OCI-LY3 (cell line): Measurements from ENCODE around the gene MAP2.
A peak's percentile ranks its signal among the peaks of the same experiment; 100 is the strongest.

Experiments used
- H2AFZ ChIP-seq: fragments of 200-600, 300-600 bp; shearing (Covaris generic); 2 replicates; pipeline ENCODE4 v1.6.0; 2014; ENCODE audit warnings: antibody characterized with exemption, low read depth, low read length
- H3K27ac ChIP-seq: fragments of 200-600, 300-600 bp; sonication (generic); 2 replicates; pipeline ENCODE4 v1.5.1; 2014; ENCODE audit warnings: mild to moderate bottlenecking, low read length, moderate library complexity, mixed read lengths
- H3K27me3 ChIP-seq: fragments of 200-600, 300-600 bp; sonication (generic); 2 replicates; pipeline ENCODE4 v1.6.1; 2014; ENCODE audit warnings: low read depth, low read length, mixed read lengths
- H3K36me3 ChIP-seq: fragments of 200-600, 300-600 bp; sonication (generic); replicated peaks from 2 replicates; pipeline ENCODE3; 2014; ENCODE audit warnings: low read depth, low read length, mixed read lengths
- H3K4me1 ChIP-seq: fragments of 300-600, 200-600 bp; sonication (generic); 2 replicates; pipeline ENCODE4 v1.6.1; 2014; ENCODE audit warnings: low read length, mixed read lengths
- H3K4me2 ChIP-seq: fragments of 200-600, 300-600 bp; sonication (generic); 2 replicates; pipeline ENCODE4 v1.6.1; 2014; ENCODE audit warnings: low read length, mixed read lengths
- H3K4me3 ChIP-seq: fragments of 300-600, 200-600 bp; sonication (generic); 2 replicates; pipeline ENCODE4 v1.5.1; 2014; ENCODE audit warnings: antibody characterized with exemption, mild to moderate bottlenecking, low read length, moderate library complexity
- H3K79me2 ChIP-seq: fragments of 300-600, 200-600 bp; shearing (Covaris generic); 2 replicates; pipeline ENCODE4 v1.6.1; 2014; ENCODE audit warnings: mild to moderate bottlenecking, low read length, mixed read lengths
- H3K9ac ChIP-seq: fragments of 300-600, 200-600 bp; shearing (Covaris generic); 2 replicates; pipeline ENCODE4 v1.6.0; 2014; ENCODE audit warnings: mild to moderate bottlenecking, low read length, moderate library complexity
- H3K9me3 ChIP-seq: fragments of 200-600, 300-600 bp; shearing (Covaris generic); 2 replicates; pipeline ENCODE4 v1.6.1; 2014; ENCODE audit warnings: low read length, mixed read lengths; ENCODE audit not compliant: insufficient read depth
- H4K20me1 ChIP-seq: fragments of 200-600, 300-600 bp; sonication (generic); 2 replicates; pipeline ENCODE4 v1.6.1; 2016; ENCODE audit warnings: low read length, mixed read lengths; ENCODE audit not compliant: insufficient read depth
- EZH2phosphoT487 ChIP-seq: fragments of 200-600 bp; shearing (Covaris generic); IDR thresholded peaks from 2 replicates; pipeline ENCODE4 v1.6.1; 2018; ENCODE audit warnings: antibody characterized with exemption, mixed run types, low read depth
- TF ChIP-seq, protein P1 (sequence below): fragments of 200-600, 300-600 bp; sonication (generic); IDR thresholded peaks from 2 replicates; pipeline ENCODE4 v1.5.1; 2014; ENCODE audit warnings: antibody characterized with exemption, low read length, low read depth

The MAP2 gene

DNA sequence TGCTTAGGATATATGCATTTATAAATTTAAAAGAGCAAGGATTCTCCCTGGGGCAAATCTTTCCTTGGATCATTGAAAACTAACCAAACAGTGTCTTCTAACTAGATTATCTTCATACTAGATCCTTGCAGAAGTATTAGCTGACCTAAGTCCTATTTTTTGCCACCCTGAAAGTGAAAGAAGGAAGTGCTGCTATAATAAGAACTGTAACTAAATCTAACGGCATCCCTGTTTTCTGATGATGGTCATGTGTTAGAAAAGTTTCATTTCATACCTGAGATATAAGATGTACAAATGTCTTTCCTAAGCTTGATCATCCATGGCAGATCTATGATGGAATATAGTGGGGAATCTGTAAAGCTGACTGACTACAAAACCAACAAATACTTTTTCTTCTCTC, 102.7 kb downstream of the MAP2 start:
- Histone ChIP-seq H3K79me2 (no peaks in the 10 kb centered on the region), H3K9me3 (no peaks in the 10 kb centered on the region), H2AFZ (no peak overlapping the region), H3K4me2 (peak overlapping the region; percentile 82), H4K20me1 (no peaks in the 10 kb centered on the region), H3K27me3 (no peaks in the 10 kb centered on the region), H3K27ac (peak overlapping the region; percentile 46), H3K36me3 (no peaks in the 10 kb centered on the region), H3K9ac (no peak overlapping the region), H3K4me1 (peaks cover 42% of the 10 kb centered on the region), H3K4me3 (peak overlapping the region; percentile 40)
- TF ChIP-seq EZH2phosphoT487, result no peak
- TF ChIP-seq, protein P1, sequence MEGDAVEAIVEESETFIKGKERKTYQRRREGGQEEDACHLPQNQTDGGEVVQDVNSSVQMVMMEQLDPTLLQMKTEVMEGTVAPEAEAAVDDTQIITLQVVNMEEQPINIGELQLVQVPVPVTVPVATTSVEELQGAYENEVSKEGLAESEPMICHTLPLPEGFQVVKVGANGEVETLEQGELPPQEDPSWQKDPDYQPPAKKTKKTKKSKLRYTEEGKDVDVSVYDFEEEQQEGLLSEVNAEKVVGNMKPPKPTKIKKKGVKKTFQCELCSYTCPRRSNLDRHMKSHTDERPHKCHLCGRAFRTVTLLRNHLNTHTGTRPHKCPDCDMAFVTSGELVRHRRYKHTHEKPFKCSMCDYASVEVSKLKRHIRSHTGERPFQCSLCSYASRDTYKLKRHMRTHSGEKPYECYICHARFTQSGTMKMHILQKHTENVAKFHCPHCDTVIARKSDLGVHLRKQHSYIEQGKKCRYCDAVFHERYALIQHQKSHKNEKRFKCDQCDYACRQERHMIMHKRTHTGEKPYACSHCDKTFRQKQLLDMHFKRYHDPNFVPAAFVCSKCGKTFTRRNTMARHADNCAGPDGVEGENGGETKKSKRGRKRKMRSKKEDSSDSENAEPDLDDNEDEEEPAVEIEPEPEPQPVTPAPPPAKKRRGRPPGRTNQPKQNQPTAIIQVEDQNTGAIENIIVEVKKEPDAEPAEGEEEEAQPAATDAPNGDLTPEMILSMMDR, result no peak

DNA sequence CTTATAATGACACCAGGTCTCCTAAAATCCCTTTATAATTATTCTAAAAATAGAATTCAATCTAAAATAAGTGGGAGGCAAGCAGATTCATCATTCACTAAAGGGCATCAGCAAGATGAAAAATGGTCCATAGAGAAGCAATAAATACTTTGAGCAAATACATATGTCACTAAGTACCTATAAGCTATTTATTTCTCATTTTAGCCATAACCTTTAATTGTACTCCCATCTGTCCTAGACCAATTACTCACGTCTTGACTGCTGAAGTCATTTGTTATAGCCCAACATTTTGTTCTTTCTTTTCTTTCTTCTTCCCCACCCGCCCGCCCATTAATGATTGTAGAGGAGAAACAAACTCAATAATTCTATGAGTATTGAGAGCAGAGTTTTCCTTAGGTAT, 105.7 kb downstream of the MAP2 start:
- H3K79me2 ChIP-seq, result no peaks in the 10 kb centered on the region
- TF ChIP-seq, protein P1, result no peak
- TF ChIP-seq EZH2phosphoT487, result no peak
- no peak overlapping the region for H3K27ac ChIP-seq
- H2AFZ ChIP-seq, result no peak overlapping the region
- H3K27me3 ChIP-seq, result no peaks in the 10 kb centered on the region
- H4K20me1 ChIP-seq, result no peaks in the 10 kb centered on the region
- H3K4me2 ChIP-seq, result no peak overlapping the region
- H3K9ac ChIP-seq, result no peak overlapping the region
- H3K9me3 ChIP-seq, result 0 out of 2 replicates have a peak, but pooled peaks cover 3% of the 10 kb centered on the region
- no peak overlapping the region for H3K4me3 ChIP-seq
- H3K4me1 ChIP-seq, result peaks cover 43% of the 10 kb centered on the region
- H3K36me3 ChIP-seq, result no peaks in the 10 kb centered on the region

DNA sequence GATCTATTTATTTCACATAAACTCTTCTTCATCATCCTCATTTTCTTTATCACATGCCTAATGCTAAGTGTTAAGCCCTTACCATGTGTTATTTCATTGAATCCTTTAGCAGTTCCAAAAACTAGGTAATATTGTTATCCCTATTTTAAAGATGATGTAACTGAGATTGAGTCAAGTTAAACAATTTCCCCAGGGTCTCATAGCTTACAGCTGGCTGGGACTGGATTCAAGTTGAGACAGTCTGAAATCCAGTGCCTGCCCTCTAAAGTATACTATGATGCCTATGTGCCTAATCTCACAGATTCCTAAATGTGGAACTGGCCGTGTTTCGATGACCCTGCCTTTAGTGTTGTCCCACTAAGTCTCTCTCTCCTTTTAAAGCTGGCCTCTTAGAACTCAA, 108.5 kb downstream of the MAP2 start:
- Histone ChIP-seq H3K79me2 (no peaks in the 10 kb centered on the region), H2AFZ (no peak overlapping the region), H3K4me3 (no peak overlapping the region), H3K4me2 (no peak overlapping the region), H3K9me3 (0 out of 2 replicates have a peak, but pooled peaks cover 3% of the 10 kb centered on the region), H3K4me1 (peaks cover 24% of the 10 kb centered on the region), H3K27me3 (no peaks in the 10 kb centered on the region), H3K27ac (no peak overlapping the region), H4K20me1 (no peaks in the 10 kb centered on the region), H3K9ac (no peak overlapping the region), H3K36me3 (no peaks in the 10 kb centered on the region)
- TF ChIP-seq, protein P1, result no peak
- TF ChIP-seq EZH2phosphoT487, result no peak

DNA sequence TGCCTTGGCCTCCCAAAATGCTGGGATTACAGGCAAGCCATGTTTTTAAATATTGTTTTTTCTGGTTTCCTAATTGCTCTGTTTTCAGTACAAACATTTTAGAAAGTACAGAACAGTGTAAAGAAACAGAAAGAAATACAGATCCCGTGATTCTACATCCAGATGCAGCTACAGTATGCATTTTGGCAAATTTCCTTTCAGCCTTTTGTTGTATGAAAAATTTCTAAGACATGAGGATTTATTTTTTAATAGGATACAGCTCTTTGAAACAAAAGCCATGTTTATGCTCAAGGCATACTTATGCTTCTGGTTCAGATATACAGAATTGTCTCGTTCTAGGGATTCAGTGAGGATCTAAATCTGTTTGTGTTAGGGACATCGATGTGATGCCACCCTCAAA, 109.5 kb downstream of the MAP2 start:
- TF ChIP-seq, protein P1, result no peak
- TF ChIP-seq EZH2phosphoT487, result no peak
- no peak overlapping the region for H3K4me3 ChIP-seq
- 0 out of 2 replicates have a peak, but pooled peaks cover 3% of the 10 kb centered on the region for H3K9me3 ChIP-seq
- H2AFZ ChIP-seq, result no peak overlapping the region
- peaks cover 20% of the 10 kb centered on the region for H3K4me1 ChIP-seq
- H4K20me1 ChIP-seq, result no peaks in the 10 kb centered on the region
- no peaks in the 10 kb centered on the region for H3K79me2 ChIP-seq
- no peak overlapping the region for H3K9ac ChIP-seq
- no peaks in the 10 kb centered on the region for H3K36me3 ChIP-seq
- H3K4me2 ChIP-seq, result no peak overlapping the region
- no peak overlapping the region for H3K27ac ChIP-seq
- H3K27me3 ChIP-seq, result no peaks in the 10 kb centered on the region
